GM12874 (cell line): ENCODE data around the gene GALNS.

Experiments
- TF ChIP-seq, protein P1 (sequence below): IDR thresholded peaks from 2 replicates; pipeline ENCODE4 v1.5.1; 2011; ENCODE audit warnings: low read depth, mild to moderate bottlenecking, control low read depth, low read length, moderate library complexity; ENCODE audit not compliant: insufficient read depth

Gene GALNS

DNA sequence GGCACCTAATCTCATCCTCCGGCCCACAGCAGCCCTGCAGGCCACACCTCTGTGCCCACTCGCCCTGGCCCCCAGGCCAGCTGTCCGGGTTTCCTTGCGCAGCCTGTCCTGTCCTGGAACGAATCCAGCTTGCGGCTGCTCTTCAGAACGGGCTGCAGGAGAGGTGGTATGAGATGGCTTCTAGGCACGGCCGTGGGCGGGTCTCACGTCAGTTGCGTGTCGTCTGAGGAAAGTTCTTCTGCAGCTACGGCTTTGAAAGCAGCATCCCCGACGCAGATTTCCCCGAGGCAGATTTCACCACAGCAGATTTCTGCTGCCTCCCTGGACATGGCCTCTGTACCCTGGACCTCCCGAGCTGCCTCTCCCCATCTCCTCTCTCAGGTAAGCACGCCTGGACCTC, 18.2 kb downstream of the GALNS start:
- TF ChIP-seq, protein P1, sequence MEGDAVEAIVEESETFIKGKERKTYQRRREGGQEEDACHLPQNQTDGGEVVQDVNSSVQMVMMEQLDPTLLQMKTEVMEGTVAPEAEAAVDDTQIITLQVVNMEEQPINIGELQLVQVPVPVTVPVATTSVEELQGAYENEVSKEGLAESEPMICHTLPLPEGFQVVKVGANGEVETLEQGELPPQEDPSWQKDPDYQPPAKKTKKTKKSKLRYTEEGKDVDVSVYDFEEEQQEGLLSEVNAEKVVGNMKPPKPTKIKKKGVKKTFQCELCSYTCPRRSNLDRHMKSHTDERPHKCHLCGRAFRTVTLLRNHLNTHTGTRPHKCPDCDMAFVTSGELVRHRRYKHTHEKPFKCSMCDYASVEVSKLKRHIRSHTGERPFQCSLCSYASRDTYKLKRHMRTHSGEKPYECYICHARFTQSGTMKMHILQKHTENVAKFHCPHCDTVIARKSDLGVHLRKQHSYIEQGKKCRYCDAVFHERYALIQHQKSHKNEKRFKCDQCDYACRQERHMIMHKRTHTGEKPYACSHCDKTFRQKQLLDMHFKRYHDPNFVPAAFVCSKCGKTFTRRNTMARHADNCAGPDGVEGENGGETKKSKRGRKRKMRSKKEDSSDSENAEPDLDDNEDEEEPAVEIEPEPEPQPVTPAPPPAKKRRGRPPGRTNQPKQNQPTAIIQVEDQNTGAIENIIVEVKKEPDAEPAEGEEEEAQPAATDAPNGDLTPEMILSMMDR = no peak

DNA sequence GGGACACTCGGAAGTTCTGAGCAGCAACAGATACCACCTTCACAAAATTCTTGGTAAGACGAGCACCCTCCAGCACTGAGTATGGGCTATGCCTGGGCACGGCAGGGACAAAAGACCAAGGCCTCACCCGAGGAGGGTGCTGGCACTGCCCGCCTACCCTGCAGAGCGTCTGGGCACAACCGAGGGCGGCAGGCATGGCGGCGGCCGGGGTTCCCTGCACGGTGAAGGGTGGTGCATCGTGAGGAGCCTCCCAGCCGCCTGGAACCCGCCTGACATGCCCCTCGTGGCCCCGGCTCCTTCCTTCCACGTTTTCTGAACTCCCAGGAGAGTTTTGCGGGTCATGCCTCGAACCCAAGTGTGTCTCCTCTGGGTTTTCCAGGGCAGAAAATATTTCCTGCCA, 18.9 kb downstream of the GALNS start:
- TF ChIP-seq, protein P1 = no peak

DNA sequence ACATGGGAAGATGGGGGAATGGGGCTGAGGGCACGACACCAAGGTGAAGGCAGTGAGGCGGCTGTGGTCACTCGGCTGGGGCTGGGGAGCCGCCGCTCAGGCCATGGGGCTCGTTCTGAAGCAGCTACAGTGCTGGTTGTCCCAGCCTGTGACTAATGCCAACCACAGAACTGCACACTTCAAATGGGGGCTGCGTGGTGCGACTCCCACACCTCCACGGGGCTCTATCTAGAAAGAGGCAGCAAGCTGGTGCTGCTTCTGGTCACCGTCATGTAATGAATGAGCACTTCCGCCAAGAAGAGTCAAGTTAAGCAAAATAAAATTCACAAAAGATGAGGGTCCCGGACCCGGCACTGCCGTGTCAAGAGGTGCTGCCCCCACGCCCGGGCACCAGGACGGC, 20.0 kb downstream of the GALNS start:
- TF ChIP-seq, protein P1 = no peak

DNA sequence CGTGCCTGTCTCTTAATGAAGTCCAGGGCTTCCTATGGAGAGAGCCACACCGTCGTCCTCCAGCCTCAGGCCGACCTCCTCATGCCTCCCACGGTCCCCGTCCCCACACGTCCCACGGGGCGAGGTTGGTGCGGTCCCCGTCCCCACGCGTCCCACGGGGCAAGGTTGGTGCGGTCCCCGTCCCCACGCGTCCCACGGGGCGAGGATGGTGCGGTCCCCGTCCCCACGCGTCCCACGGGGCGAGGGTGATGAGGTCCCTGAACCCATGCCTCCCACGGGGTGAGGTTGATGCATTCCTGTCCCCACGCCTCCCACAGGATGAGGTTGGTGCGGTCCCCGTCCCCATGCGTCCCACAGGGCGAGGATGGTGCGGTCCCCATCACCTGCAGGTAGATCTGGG, 20.9 kb downstream of the GALNS start:
- TF ChIP-seq, protein P1 = no peak

DNA sequence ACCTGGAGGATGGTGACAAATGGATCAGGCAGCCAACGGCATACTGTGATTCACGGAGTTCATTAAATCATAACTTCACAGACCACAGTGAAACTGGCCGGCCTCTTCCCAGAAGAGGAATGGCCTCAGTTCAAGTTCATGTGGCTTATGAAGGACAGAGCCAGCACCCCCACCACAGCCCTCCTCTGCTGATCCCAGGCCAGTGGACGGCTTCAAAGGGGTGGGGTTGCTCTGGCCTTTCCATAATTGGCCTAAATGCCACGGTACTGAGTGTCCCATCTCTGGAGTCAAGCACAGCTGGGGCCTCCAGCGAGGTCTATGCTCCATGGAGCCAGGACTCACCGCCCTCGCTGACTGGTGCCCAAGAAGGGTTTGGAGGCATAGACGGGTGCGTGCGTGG, 21.4 kb downstream of the GALNS start:
- TF ChIP-seq, protein P1 = no peak

DNA sequence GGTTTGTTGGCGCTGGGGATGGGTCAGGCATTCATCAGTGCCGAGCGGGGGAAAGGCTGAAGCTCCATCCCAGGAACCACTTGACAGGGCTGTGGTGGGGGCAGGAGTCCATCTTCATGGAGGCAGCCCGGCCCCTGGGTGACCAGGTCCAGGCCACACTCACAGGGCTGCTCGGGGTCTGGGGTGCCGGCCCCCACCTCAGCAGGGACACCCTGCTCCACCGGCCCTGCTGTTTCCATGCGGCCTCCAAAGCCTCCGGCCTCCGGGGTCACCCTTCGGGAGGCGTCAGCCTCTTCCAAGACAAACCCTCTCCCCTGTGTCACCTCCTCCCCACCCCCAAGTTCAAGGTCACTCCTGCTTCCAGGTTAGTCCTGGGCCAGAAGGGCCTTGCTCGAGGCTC, 22.1 kb downstream of the GALNS start:
- TF ChIP-seq, protein P1 = no peak

DNA sequence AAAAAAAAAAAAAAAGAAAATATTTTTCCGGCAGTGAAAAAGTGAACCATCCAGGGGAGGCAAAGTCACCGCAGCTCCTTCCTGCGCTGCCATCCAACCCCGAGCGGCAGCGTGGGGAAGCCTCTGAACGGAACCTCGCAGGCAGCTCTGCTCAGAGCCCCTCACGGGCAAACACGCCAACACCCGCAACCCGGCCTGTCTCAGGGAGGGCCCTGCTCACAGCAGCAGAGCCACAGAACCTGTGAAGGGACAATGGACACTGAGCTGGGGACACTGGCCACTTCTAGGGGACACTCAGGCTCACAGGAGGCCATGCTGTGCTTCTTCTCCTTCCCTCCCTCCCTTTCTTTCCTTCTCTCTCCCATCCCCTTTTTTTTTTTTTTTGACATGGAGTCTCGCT, 23.7 kb downstream of the GALNS start:
- TF ChIP-seq, protein P1 = no peak

DNA sequence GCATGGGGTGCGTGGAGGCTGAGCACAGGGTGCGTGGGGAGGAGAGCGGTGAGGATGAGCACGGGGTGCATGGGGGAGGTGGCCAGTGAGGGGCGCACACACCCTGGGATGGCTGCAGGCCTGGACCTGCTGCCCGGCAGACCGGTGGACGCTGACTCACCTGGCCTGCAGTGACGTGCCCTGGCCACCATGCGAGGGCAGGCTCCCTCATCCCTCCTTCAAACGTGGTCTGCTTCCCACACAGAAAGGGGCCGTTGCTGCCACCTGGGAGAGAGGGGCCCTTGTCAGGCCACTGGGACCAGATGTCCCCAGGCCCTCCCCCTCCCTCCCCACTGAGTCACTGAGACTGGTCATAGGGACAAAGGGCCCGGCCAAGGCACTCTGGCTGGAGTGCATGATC, 24.9 kb downstream of the GALNS start:
- TF ChIP-seq, protein P1 = no peak
